Measurements from ENCODE around the gene UNC5C. TPM values are rescaled to one million over a fixed set of nuclear protein-coding genes. Genes with fewer than 3 reads are reported as not detected.

Gene UNC5C
- total RNA-seq, 4 donors from 2014 or later, result 1.6 to 4.4 (median 3.2) TPM

- ATAC-seq, result no peak
- H3K4me1 ChIP-seq, result no peaks in the 10 kb centered on the region
Measured at GRCh38 chr4:95267081-95267480, 281.7 kb downstream of the UNC5C start.

DNA sequence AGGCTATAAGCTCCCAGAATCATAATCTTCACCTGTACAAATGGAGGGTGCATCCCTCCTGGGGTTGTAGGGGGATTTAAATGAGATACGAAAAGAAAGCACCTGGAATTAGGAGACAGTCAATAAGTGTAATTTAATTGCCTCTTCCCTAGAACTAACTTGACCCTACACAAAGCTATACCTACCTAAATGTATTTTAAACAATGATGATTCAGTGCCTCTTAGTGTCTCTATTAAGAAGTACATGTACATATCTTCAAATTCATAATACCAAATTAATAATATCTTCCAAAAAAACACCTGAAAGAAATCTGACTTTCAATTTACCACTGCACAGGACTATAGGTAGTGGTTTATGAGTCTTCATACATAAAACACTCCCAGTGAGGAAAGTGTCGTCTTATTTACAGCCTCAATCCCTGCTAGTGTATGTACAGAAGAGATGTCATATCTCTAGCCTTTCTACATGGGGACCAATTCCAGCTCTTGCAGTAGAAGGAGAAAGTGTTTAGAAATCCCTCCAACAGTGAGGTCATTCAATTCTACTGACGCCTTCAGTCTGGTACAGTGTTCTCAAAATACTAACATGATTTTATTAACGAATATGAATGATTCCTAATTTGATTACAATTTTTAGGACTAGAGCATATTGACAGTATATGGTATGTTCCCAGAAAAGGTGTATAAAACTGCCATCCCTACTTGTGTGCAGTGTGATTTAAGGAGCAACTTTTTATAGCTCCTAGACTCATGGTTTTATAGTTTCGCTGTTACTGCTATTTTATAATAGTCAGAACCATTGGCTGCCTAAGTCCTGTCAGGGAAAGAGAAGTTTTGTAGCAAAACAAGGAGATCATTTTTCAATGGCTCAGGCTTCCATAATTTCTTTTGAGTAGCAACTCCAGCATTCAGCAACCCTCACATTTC is 282.7 kb downstream of the UNC5C start:
- Histone ChIP-seq H3K27ac (no peak overlapping the region), H3K36me3 (no peaks in the 10 kb centered on the region), H3K4me3 (no peak overlapping the region), H3K27me3 (no peaks in the 10 kb centered on the region), H3K9me3 (no peaks in the 10 kb centered on the region), H3K4me1 (no peaks in the 10 kb centered on the region)
- TF ChIP-seq POLR2A (IDR thresholded peaks at IDR 0.05) (no peak), POLR2AphosphoS5 (IDR thresholded peaks at IDR 0.05) (no peak), EP300 (IDR thresholded peaks at IDR 0.05) (no peak)
- TF ChIP-seq, protein P1, sequence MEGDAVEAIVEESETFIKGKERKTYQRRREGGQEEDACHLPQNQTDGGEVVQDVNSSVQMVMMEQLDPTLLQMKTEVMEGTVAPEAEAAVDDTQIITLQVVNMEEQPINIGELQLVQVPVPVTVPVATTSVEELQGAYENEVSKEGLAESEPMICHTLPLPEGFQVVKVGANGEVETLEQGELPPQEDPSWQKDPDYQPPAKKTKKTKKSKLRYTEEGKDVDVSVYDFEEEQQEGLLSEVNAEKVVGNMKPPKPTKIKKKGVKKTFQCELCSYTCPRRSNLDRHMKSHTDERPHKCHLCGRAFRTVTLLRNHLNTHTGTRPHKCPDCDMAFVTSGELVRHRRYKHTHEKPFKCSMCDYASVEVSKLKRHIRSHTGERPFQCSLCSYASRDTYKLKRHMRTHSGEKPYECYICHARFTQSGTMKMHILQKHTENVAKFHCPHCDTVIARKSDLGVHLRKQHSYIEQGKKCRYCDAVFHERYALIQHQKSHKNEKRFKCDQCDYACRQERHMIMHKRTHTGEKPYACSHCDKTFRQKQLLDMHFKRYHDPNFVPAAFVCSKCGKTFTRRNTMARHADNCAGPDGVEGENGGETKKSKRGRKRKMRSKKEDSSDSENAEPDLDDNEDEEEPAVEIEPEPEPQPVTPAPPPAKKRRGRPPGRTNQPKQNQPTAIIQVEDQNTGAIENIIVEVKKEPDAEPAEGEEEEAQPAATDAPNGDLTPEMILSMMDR (IDR thresholded peaks at IDR 0.05), result no peak
- ATAC-seq, result peak; percentile 41
- 50 to 75% methylated on average over 5 of the region's 5 CpGs for WGBS, 2 donors (ENCODE audit: low coverage in 1 of 2)

More at GRCh38 chr4:95267081-95267480, 281.7 kb downstream of the UNC5C start:
- Histone ChIP-seq H3K4me3 (no peak overlapping the region), H3K9me3 (no peaks in the 10 kb centered on the region), H3K36me3 (no peaks in the 10 kb centered on the region), H3K27me3 (no peaks in the 10 kb centered on the region), H3K27ac (no peak overlapping the region)
- TF ChIP-seq POLR2A (IDR thresholded peaks at IDR 0.05), result no peak
- no peak for TF ChIP-seq POLR2AphosphoS5 (IDR thresholded peaks at IDR 0.05)
- TF ChIP-seq EP300 (IDR thresholded peaks at IDR 0.05), result no peak
- TF ChIP-seq, protein P1 (IDR thresholded peaks at IDR 0.05), result no peak

GRCh38 chr4:95264843-95265242 is 283.9 kb downstream of the UNC5C start:
- no peak for TF ChIP-seq EP300 (IDR thresholded peaks at IDR 0.05)
- TF ChIP-seq POLR2AphosphoS5 (IDR thresholded peaks at IDR 0.05), result no peak
- TF ChIP-seq, protein P1 (IDR thresholded peaks at IDR 0.05), result no peak
- no peak for TF ChIP-seq POLR2A (IDR thresholded peaks at IDR 0.05)
- Histone ChIP-seq H3K27me3 (no peaks in the 10 kb centered on the region), H3K4me3 (no peak overlapping the region), H3K4me1 (no peaks in the 10 kb centered on the region), H3K36me3 (no peaks in the 10 kb centered on the region), H3K27ac (no peak overlapping the region), H3K9me3 (no peaks in the 10 kb centered on the region)
- 75 to 94% methylated on average over 1 to 2 of the region's 2 CpGs for WGBS, 2 donors (ENCODE audit: low coverage in 1 of 2)
- no peak for ATAC-seq

- no peaks in the 10 kb centered on the region for H3K4me1 ChIP-seq
- H3K36me3 ChIP-seq, result no peaks in the 10 kb centered on the region
- no peak overlapping the region for H3K4me3 ChIP-seq
- TF ChIP-seq EP300 (IDR thresholded peaks at IDR 0.05) (no peak), POLR2AphosphoS5 (IDR thresholded peaks at IDR 0.05) (no peak), POLR2A (IDR thresholded peaks at IDR 0.05) (no peak)
- TF ChIP-seq, protein P1 (IDR thresholded peaks at IDR 0.05), result no peak
- H3K27me3 ChIP-seq, result no peaks in the 10 kb centered on the region
- ATAC-seq, result no peak
- no peaks in the 10 kb centered on the region for H3K9me3 ChIP-seq
- no peak overlapping the region for H3K27ac ChIP-seq
- 64 to 67% methylated on average over 1 of the region's 1 CpG for WGBS, 2 donors (ENCODE audit: low coverage in 1 of 2)
Measured at GRCh38 chr4:95263960-95264359, 284.8 kb downstream of the UNC5C start.

DNA sequence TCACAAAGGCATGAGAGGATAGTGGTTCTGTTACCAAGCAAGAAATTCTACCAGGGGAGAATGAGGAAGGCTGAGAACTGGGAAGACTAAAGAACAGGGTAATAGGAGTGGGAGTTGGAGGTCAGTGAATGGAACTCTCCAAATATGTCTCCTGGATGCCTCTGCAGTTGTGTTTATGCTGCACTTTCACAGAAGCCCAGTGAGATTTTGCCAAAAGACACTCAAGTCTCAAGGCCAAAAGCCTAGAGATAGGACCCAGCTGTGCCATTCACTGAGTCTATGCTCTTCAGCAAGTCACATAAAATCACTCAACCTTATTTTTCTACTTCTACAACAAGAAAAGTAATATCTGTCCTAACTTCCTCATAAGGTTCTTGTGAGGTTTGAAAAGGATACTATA is 285.4 kb downstream of the UNC5C start:
- Histone ChIP-seq H3K27ac (no peak overlapping the region), H3K36me3 (no peaks in the 10 kb centered on the region), H3K4me1 (no peaks in the 10 kb centered on the region), H3K27me3 (no peaks in the 10 kb centered on the region), H3K4me3 (no peak overlapping the region), H3K9me3 (no peaks in the 10 kb centered on the region)
- TF ChIP-seq POLR2A (IDR thresholded peaks at IDR 0.05) (no peak), EP300 (IDR thresholded peaks at IDR 0.05) (no peak)
- no peak for ATAC-seq
